Neural crest cell (in vitro differentiated cells): Measurements from ENCODE around the gene IL9R. TPM values are rescaled to one million over a fixed set of nuclear protein-coding genes. Genes with fewer than 3 reads are reported as not detected.
"Not testable (repeated sequence)": the region's sequence is repeated elsewhere in the genome, so short reads cannot be mapped to it uniquely, and the experiment has no call there.

ENCODE experiments used
- DNase-seq: peaks from one replicate; pipeline ENCODE4 v3.0.0; 2021; ENCODE audit warnings: low read depth, mixed read lengths, low spot score
- H3K27ac Mint-ChIP-seq: one replicate; pipeline ENCODE4 v1.8.0; 2021; ENCODE audit warnings: mild to moderate bottlenecking, mixed read lengths; ENCODE audit not compliant: unreplicated experiment
- H3K27me3 Mint-ChIP-seq: 2 replicates; pipeline ENCODE4 v1.8.0; 2021; ENCODE audit warnings: low read depth, mild to moderate bottlenecking, mixed read lengths
- H3K36me3 Mint-ChIP-seq: 2 replicates; pipeline ENCODE4 v1.8.0; 2021; ENCODE audit warnings: low read depth, mild to moderate bottlenecking, mixed read lengths
- H3K4me1 Mint-ChIP-seq: 2 replicates; pipeline ENCODE4 v1.8.0; 2021; ENCODE audit warnings: mixed read lengths
- H3K4me3 Mint-ChIP-seq: one replicate; pipeline ENCODE4 v1.8.0; 2021; ENCODE audit warnings: mild to moderate bottlenecking, mixed read lengths
- H3K9me3 Mint-ChIP-seq: 2 replicates; pipeline ENCODE4 v1.8.0; 2021; ENCODE audit warnings: mixed read lengths
- CTCF ChIP-seq: fragments of 200-600 bp; sonication (generic); conservative IDR thresholded peaks from 2 replicates; pipeline ENCODE4 v1.5.0; 2021; ENCODE audit warnings: antibody characterized with exemption, mild to moderate bottlenecking
- total RNA-seq: library from RNA; stranded (reverse); gene quantifications from 2 replicates; pipeline ENCODE4 v1.2.1, GENCODE V29; 2021

Gene IL9R
- total RNA-seq, 1 donor from 2014 or later: not detected

GRCh38 chrX:155985208-155985607 is 12.3 kb upstream of the IL9R start:
- Mint-ChIP-seq H3K9me3 (peaks cover 13% of the 10 kb centered on the region), H3K36me3 (no peaks in the 10 kb centered on the region), H3K27me3 (no peaks in the 10 kb centered on the region), H3K27ac (no peak overlapping the region), H3K4me3 (no peak overlapping the region), H3K4me1 (no peaks in the 10 kb centered on the region)
- TF ChIP-seq CTCF: no peak
- no peak for DNase-seq

GRCh38 chrX:155986995-155987394 is 10.5 kb upstream of the IL9R start:
- not testable (repeated sequence) for H3K4me1 Mint-ChIP-seq, DNase-seq, H3K36me3 Mint-ChIP-seq, H3K4me3 Mint-ChIP-seq, H3K27ac Mint-ChIP-seq, H3K27me3 Mint-ChIP-seq
- peaks cover 13% of the 10 kb centered on the region for H3K9me3 Mint-ChIP-seq

DNA sequence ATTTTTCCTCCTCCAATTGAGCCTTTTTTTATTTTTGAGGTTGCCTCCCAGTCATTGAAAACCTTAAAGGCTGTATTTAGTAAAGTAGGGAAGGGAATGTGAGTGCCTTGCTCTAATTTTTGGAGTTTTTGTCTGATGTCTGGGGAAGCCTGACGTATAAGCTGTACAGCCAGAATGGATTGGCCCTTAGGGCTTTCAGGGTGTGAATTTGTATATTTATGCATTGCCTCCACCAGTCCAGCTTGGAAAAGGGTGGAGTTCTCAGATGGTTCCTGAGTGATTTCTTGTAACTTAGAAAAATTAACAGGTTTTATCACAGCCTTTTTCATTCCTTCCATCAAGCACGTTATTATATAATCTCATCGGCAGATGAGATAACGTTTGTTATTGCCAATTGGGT is 8.6 kb upstream of the IL9R start:
- DNase-seq: no peak
- TF ChIP-seq CTCF: no peak
- H3K4me1 Mint-ChIP-seq: no peaks in the 10 kb centered on the region
- no peak overlapping the region for H3K4me3 Mint-ChIP-seq
- no peak overlapping the region for H3K27ac Mint-ChIP-seq
- peaks cover 9% of the 10 kb centered on the region for H3K9me3 Mint-ChIP-seq
- no peaks in the 10 kb centered on the region for H3K36me3 Mint-ChIP-seq
- no peaks in the 10 kb centered on the region for H3K27me3 Mint-ChIP-seq

DNA sequence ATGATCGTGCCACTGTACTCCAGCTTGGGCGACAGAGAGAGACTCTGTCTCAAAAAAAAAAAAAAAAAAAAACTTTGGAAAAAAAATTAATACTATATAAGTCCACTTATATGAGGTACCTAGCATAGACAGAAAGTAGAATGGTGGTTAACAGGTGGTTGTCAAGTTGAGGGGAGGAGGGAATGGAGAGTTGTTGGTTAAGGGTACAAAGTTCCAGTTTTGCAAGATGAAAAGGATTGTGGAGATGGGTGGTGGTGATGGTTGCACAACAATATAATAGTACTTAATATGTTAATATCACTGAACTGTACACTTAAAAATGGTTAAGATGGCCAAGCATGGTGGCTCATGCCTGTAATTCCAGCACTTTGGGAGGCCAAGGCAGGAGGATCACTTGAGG is 4.1 kb upstream of the IL9R start:
- Mint-ChIP-seq H3K4me3 (no peak overlapping the region), H3K36me3 (no peaks in the 10 kb centered on the region), H3K27me3 (no peaks in the 10 kb centered on the region), H3K9me3 (peaks cover 6% of the 10 kb centered on the region), H3K27ac (no peak overlapping the region), H3K4me1 (no peaks in the 10 kb centered on the region)
- TF ChIP-seq CTCF: no peak
- DNase-seq: no peak

- no peak overlapping the region for H3K4me3 Mint-ChIP-seq
- no peaks in the 10 kb centered on the region for H3K27me3 Mint-ChIP-seq
- no peaks in the 10 kb centered on the region for H3K36me3 Mint-ChIP-seq
- TF ChIP-seq CTCF: no peak
- no peak for DNase-seq
- H3K4me1 Mint-ChIP-seq: no peaks in the 10 kb centered on the region
- no peak overlapping the region for H3K27ac Mint-ChIP-seq
- H3K9me3 Mint-ChIP-seq: peaks cover 3% of the 10 kb centered on the region
Observed at GRCh38 chrX:155995321-155995875, 2.1 kb upstream of the IL9R start.

GRCh38 chrX:155998116-155998515 is 620 bp downstream of the IL9R start:
- H3K4me3 Mint-ChIP-seq: no peak overlapping the region
- no peaks in the 10 kb centered on the region for H3K4me1 Mint-ChIP-seq
- no peak overlapping the region for H3K27ac Mint-ChIP-seq
- no peak for DNase-seq
- TF ChIP-seq CTCF: no peak
- H3K9me3 Mint-ChIP-seq: peaks cover 3% of the 10 kb centered on the region
- H3K27me3 Mint-ChIP-seq: no peaks in the 10 kb centered on the region
- no peaks in the 10 kb centered on the region for H3K36me3 Mint-ChIP-seq
